ENCODE results near the gene NBAS.

The NBAS gene

DNA sequence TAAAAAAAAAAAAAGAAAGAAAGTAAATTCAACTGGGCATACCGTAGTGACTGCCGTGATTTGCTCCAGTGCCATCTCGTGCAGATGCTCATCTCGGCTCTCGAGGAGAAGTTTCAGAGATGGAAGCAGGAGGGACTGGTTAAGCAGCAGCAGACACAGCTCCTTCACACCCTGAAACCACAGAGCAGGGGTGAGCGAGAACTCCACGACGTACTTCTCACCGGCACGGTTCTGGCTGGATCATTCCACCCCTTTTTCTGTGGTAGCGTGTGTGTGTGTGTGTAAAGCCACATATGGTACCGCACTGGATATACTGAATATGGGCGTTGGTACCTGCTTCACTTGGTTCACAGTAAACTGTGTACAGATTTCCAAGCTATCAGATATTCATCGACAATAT is 382.2 kb downstream of the NBAS start:
- no peak for DNase-seq (ENCODE audit: low read depth in 1 of 2, low spot score in 1 of 2)

DNA sequence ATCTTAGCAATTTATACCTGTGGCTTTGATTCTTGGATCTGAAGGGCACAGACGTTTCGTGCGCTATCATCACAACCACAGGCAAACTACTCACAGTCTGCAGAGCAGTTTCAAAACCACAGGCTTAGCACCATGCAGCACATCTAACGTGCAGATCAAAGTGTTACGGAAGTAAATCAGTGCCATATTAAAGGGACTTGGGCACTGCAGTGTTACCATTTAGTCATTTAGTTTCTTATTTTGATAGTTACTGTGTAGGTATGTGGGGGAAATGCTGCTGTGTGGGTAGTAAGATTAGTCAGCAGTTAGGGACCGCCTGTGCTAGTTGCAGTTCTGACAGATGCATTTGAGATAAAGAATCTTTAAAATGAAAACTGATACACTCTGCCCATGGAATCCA is 384.0 kb downstream of the NBAS start:
- DNase-seq (ENCODE audit: low read depth in 1 of 2, low spot score in 1 of 2): peak; percentile 17 to 51

DNA sequence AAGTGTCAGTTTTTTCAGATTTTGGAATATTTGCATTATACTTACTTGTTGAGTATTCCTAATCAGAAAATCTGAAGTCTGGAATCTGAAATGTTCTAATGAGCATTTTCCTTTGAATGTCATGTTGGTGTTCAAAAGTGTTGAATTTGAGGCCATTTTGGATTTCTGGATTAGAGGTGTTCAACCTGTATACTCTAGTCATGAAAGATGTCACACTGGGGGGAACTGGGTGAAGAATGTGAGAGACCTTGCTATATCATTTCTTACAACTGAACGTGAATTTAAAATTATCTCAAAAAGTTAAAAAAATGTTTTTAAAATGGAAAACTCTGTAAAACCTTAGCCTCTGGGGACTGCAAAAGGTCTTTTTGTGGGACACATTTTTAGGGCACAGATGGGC is 384.5 kb downstream of the NBAS start:
- DNase-seq (ENCODE audit: low read depth in 1 of 2, low spot score in 1 of 2): no peak

DNA sequence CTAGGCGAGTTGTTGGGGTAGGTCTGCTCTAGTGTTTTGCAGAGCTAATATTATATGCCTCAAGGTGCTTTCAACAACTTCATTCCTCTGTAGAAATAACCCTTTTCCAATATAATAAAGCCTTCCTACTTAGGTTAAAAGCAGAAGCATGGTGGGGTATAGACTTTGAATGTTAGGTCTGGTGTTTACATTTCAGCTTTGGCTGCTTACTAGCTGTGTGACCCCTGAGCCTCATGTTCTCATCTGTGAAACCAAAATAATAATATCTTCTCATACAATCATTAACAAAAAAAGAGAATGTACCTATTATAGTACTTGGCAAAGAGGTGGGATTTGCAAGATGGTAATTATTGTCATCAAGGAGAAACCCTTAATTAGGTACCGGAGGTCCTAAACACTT is 386.6 kb downstream of the NBAS start:
- no peak for DNase-seq (ENCODE audit: low read depth in 1 of 2, low spot score in 1 of 2)

DNA sequence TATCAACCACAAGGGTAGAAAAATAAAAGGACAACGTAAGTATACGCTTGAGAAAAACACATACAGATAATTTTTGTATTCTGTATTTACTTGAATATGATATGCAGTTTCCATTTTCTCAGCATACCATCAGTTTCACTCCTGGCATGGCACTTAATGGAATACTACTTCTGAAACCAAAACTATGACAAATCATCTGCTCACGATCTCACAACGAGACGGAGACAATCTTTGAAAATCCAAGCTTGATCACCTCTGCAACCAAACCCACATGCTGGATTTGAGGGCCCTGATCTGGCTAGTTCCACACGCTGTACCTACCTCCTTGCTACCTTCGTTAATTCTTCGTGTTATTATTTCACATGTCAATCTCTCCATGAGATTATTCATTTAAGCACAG is 387.6 kb downstream of the NBAS start:
- DNase-seq (ENCODE audit: low read depth in 1 of 2, low spot score in 1 of 2): no peak

DNA sequence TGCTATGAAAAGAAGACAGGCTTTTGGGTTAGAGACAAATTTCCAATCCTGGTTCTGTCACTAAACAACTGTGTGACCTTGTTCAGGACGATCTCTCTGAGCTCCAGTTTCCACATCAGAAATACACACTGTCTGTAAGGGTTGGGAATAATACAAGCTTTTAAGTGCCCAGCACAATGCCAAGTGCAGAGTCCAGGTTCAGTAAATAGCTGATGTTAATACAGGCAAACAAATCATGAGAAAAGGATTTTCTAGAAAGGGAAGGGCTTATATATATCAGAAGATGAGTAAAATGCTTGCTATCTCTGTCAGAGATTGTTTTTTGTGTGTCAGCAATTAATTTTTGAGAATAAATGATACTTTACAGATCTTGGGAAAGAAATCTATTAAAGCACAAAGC is 388.3 kb downstream of the NBAS start:
- DNase-seq (ENCODE audit: low read depth in 1 of 2, low spot score in 1 of 2): no peak

DNA sequence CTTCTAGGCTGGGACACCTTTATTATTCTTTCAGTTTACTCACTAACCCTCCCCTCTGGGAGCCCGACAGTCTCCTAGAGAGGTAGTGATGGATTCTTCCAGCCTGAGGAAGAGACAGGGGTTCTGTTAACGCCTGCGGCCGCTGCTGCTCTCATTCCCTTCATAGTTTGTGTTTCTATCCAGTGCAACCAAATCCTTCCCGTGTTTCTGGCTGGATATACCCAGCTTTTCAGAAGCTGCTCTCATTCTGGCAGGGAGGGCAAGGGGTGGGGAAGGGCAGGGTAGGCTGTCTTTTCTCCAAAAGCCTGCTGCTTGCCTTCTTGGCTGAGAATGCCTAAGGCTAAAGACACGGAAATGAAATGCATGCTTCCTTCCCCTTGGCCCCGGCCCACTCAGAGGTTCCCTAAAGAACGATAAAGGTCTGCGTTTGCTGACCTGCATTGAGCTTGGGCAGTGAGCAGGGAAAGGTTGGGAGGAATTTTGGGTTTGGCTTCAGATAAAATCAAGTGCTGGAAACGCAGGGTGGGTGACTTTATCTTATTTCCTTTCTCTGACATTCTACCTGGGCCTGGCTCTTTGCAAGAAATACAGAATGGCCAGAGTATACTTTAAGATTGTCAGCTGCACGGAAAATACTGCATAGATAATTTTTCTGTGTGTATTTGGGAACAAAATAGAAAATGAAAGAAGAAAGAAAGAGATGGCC is 390.9 kb downstream of the NBAS start:
- no peak for DNase-seq (ENCODE audit: low read depth in 1 of 2, low spot score in 1 of 2)

DNA sequence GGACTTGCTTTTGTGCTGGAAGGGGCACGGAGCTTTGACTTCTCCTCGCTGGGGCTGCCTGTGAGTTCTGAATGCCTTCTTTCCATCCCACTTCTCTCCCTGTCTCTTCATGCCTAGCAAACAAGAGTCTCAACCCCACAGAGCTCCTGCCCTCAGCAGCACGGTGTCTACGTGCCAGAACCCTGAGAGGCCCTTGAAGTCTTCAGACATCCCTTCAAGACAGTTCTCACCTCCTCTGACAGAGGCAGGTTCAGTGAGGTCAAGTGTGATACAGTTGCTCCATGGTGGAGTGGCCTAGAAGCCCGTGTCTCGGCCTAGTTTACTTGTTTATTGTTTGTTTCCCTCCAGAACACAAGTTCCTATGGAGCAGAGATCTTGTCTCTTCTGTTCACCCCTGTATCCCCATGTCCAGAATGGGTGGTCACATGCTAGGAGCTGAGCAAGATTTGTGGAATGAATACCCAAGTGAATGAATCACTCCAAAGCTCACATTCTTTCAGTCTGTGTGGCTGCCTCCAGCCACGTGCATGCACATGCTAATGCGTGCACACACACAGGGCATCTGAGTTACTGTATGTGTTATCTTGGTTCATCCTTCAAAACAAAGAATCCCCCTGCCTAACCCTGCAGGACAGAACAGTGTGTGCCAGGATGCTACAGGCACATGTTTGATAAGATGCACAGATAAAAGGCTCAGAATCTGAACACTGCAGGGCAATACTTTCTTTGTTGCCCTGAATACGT is 391.6 kb downstream of the NBAS start:
- DNase-seq (ENCODE audit: low read depth in 1 of 2, low spot score in 1 of 2): no peak

DNA sequence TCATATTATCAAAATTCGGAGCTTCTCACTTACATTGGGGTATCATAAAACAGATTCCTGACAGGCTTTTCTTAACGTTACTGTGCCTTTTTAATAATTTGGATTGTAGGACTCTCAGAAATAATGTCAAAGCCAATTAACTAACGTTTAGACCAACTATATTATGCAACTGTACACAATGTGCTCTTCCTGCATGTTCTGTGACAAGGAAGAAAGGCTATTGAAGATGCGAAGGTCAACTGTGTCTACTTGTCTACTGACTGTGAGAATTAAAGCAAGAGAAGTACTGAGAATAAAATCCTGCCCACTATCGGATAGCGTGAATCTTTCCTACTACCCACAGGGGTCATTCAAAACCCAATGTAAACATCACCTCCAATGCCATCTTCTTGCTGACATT is 393.0 kb downstream of the NBAS start:
- DNase-seq (ENCODE audit: low read depth in 1 of 2, low spot score in 1 of 2): no peak

DNA sequence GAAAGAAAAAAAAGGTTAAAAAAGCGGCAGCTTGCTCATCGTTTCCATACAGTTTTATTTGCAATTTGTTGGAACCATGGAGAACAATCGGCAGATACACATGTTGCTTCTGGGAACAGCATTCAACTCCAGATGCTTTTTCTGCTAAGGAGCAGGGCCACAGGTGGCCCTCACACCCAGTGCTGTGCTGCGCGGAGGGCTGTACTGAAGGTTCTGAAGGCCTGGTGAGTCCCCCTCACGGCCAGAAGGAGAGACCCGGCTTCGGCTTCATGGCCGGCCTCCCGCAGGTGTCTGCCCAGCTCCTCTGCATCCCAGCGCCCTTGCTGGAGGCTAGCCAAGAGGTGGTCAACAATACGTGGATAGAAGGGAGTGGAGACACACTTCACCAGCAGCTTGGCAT is 394.3 kb downstream of the NBAS start:
- DNase-seq (ENCODE audit: low read depth in 1 of 2, low spot score in 1 of 2): no peak

DNA sequence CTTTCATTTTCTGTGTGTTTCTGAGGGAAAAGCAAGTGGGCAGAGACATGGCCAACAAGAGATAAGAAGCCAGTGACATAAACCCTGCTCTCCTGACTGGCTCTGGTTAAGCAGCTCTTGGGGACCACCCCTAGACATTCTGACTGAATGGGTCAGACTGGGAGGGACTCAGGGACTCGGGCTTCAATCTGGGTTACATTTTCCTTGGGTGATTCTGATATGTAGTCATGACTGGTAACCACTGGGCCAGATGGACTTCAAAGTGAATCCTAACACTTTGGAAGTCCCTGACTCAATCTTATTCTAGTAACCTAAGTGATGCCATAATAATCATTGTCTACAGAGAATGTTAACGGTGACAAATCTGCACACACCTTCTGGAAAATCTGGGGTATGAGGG is 397.8 kb downstream of the NBAS start:
- no peak for DNase-seq (ENCODE audit: low read depth in 1 of 2, low spot score in 1 of 2)

DNA sequence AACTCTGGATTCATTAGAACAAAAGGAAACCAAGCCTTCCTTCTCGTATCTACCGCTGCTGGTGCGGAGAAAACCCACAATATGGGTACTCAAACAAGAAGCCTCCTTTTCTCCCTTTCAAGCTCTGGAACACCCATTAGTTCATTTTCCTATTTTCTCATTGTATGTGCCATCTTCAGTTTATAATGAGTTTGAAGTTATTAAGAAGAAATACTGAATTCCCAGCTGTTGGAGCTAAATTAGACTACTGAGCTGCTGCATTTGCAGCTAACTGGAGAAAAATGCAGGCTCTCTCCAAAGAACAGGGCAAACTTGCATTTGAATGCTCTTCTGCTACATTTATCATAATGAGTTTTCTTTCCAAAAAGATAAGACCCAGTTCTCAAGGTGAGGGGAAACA is 398.5 kb downstream of the NBAS start:
- DNase-seq (ENCODE audit: low read depth in 1 of 2, low spot score in 1 of 2): no peak

DNA sequence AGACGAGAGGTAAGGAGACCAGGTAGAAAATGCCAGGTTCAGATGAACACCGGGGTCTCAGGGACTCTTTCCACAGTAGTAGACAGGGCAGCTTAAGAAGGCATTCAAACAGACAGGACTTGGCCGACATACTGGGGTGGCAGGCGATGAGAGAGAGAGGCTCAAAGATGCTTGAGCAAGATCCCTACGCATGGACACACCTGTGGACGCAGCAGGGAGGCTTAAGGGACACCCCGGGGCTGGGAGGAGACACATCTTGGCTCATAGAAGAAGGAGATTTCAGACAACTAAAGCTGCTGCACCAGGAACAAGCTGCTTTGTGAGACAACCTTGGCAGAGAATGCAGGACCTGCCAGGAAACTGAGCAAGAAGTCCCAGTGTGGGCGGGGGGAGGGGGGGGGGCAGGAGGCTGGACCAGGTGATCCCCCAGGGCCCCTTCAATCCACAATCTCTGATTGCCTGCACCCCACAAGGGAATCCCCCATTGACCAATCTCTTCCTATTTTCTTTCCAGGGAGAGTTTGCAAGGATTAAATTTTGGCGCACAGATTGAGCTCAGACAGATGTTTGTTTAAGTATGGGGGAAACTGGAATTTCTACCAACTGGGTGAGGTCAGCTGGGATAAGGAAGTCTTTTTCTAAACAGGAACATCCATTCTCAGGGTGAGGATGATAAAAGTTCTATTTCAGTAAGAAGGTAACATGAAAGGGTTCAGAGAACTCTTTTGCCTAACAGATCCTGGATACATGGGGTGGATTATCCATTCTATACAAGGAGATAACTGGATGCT is 400.7 kb downstream of the NBAS start:
- DNase-seq (ENCODE audit: low read depth in 1 of 2, low spot score in 1 of 2): no peak

DNA sequence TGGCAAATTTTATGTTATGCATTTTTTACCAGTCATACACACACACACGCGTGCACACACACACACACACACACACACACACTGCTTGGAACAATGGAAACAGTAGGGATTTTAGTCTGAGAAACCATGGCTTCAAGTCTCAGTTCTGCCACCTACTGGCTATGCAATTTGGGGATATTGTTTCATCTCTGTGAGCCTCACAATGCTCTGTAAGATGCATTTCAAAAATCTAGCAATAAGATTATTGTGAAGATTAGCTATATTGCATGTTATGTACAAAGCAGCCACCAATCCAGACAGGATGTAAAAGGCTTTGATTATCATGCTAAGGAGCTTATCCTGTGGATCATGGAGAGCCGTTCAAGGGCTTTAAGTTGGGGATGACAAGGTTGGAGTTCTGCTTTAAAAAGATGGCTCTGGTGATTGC is 401.4 kb downstream of the NBAS start:
- no peak for DNase-seq (ENCODE audit: low read depth in 1 of 2, low spot score in 1 of 2)

DNA sequence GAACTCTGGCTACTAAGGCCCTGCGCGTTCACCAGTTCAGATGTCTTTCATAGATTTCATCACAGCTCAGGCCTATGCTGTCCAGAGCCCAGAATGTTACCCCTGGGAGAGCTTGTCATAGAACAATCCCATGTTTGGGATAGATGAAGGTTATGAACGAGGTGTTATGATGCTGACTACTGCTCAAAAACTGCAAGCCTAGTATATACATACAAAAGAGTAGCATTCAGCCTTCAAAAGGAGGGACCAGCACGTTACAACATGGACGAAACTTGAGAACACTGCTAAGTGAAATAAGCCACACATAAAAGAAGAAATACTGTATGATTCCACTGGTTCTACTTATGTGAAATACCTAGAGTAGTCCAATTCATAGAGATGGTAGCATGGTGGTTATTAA is 401.9 kb downstream of the NBAS start:
- DNase-seq (ENCODE audit: low read depth in 1 of 2, low spot score in 1 of 2): no peak

DNA sequence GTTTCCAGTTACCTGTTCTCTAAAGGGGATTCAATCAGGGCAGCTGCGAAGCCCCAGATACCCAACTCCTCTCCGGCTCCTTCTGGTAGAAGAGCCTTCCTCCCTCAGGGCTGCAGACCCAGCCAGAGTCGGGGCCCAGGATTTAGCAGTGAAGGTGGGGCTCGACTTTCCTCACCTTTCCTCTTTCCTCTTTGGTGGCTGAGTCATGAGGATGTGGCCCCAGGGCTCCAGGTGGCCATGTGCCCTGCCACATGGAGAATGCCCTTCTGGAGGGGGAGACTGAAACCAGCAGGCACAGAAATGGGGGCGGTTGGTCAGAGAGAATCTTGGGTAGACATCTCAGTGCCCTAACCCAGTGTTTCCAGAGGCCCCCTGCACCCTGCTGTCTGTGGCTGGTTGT is 402.6 kb downstream of the NBAS start:
- DNase-seq (ENCODE audit: low read depth in 1 of 2, low spot score in 1 of 2): no peak

DNA sequence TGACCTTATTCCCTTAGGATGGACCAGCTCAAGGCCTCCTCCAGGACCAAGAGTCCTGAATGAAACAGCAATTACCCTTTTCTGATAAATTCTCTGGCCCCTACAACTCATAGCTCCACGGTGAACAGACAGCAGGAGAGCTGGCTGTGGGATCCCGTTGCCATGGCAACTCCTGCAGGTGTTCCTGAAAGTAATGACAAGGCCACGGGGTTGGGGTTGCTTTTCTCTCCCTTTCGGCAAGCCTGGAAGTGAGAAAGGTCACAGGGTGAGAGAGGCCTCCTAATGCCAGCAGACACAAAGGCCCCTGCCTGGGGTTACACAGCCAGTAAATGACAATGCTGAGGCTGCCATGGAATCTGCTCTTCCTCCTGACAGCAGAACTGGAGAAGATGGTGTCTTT is 403.0 kb downstream of the NBAS start:
- DNase-seq (ENCODE audit: low read depth in 1 of 2, low spot score in 1 of 2): no peak

DNA sequence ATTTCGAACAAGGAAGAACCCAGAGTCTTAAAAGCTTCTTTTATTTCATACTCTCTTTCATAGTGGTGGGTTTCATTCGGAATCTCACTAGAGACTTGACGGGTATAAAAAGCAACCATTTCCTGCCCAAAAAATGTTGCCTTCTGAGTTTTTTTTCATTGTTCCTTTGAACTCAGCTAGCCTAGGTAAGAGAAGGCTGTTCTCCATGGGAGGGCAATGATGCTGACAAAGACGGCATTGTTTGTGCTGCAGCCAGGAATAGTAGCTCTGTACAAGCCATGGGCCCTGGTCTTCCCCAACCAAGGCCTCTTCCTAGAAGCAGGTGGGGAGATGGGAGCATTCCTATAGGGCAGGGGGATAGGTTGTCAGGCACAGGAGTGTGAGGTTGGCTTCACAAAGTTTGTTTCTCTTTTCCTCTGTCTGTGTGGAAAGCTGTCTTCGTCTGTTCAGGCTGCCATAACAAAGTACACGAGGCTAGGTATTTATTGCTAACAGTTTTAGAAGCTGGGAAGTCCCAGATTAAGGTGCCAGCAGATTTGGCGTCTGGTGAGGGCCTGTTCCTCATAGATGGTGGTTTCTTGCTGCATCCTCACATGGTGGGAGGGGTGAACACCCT is 405.1 kb downstream of the NBAS start:
- DNase-seq (ENCODE audit: low read depth in 1 of 2, low spot score in 1 of 2): no peak

DNA sequence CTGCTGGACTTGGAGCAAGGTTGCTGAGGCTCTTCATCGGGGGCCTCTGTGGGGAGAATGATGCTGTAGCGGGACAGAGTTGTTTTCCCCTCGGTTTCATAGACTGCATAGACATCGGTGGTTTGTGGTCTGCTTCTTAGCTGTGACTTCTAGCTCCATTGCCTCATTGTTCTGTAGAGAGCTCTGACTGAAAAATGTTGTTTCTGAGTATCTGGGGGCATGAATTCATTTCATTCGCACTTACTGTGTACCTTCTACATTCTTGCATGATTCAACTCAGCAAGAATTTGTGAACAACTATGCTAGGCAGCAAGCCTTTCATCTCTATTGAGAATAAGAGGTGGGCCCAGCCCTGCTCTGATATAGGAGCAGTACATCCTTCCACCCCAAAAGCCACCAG is 406.8 kb downstream of the NBAS start:
- DNase-seq (ENCODE audit: low read depth in 1 of 2, low spot score in 1 of 2): no peak

DNA sequence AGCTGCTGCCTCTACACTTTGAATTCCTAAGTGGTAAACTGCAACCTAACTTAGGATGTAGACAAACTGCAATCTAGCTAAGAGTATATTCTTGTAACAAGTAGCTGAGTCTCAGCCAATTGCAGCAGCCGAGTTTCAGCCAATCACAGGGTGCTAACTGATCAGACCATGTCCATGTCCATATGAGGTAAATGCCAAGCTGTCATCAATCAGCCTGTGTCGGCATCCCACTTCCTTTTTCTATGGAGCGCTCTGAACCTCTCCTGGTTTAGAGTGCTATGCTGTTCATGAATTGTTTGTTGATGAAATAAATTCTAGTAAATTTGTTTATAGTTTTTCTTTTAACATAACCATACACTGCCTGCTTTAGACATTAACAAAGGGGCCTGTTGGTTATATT is 408.8 kb downstream of the NBAS start:
- DNase-seq (ENCODE audit: low read depth in 1 of 2, low spot score in 1 of 2): no peak

DNA sequence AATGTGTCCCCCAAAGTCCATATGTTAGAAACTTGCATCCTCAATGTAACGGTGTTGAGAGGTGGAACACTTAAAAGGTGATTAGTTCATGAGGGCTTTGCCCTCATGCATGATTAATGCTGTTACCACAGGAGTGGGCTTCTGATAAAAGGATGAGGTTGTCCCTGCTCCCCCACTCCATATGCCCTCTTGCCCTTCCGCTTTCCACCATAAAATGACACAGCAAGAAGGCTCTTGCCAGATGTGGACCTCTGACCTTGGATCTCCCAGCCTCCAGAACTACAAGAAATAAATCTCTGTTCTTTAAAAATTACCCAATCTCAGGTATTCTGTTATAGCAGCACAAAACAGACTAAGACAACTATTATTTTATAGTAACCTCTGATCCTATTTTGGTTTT is 412.1 kb downstream of the NBAS start:
- no peak for DNase-seq (ENCODE audit: low read depth in 1 of 2, low spot score in 1 of 2)

DNA sequence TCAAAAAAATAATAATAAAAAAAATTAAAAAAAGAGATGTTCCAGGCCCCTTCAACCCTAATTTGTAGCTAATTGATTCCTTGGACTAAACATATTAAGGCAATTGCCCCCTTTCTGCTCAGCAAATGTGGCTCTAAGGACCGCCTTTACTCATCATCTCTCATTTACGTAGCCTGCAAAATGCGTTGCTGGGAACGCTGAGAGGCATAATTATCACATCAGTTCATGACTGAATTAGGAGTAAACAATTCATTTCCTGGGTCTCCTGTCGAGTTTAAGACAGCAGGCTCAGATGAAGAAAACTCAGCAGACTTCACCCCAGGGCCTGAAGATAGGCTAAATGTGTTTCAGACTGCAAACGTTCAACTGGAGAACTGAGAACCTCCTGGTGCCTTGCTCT is 413.5 kb downstream of the NBAS start:
- no peak for DNase-seq (ENCODE audit: low read depth in 1 of 2, low spot score in 1 of 2)
